HK-2 (cell line): ENCODE data around the gene TRIM28.
A peak's percentile ranks its signal among the peaks of the same experiment; 100 is the strongest.

Experiments
- DNase-seq: peaks from one replicate; pipeline ENCODE4 v3.0.0-alpha.2; 2018; ENCODE audit not compliant: unreplicated experiment

Gene TRIM28

DNA sequence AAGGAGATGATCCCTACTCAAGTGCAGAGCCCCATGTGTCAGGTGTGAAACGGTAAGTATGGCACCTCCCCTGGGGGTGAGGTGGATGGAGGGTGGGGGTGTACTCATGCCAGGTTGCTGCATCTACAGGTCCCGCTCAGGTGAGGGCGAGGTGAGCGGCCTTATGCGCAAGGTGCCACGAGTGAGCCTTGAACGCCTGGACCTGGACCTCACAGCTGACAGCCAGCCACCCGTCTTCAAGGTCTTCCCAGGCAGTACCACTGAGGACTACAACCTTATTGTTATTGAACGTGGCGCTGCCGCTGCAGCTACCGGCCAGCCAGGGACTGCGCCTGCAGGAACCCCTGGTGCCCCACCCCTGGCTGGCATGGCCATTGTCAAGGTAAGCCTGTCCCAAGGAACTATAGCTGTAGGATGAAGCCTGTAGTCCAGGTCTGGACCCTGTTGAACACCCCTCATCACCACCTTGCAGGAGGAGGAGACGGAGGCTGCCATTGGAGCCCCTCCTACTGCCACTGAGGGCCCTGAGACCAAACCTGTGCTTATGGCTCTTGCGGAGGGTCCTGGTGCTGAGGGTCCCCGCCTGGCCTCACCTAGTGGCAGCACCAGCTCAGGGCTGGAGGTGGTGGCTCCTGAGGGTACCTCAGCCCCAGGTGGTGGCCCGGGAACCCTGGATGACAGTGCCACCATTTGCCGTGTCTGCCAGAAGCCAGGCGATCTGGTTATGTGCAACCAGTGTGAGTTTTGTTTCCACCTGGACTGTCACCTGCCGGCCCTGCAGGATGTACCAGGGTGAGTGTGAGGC lies 5.2 kb downstream of the TRIM28 start:
- DNase-seq, result no peak

DNA sequence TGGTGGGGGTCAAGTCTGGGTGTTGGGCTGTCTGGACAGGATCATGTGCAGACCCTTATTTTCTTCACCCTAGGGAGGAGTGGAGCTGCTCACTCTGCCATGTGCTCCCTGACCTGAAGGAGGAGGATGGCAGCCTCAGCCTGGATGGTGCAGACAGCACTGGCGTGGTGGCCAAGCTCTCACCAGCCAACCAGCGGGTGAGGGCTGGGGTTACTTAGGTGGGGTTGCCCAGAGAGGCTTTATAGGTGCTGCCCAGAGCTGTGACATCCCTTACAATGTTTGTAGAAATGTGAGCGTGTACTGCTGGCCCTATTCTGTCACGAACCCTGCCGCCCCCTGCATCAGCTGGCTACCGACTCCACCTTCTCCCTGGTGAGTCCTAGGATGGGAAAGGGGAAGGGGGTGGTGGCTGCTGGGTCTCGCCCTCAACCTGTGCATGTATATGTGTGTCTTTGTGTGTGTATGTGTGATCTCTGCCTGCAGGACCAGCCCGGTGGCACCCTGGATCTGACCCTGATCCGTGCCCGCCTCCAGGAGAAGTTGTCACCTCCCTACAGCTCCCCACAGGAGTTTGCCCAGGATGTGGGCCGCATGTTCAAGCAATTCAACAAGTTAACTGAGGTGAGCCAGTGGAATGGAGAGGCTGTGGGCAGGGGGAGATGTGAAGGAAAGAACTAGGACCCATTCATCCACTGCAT lies 5.9 kb downstream of the TRIM28 start:
- no peak for DNase-seq

DNA sequence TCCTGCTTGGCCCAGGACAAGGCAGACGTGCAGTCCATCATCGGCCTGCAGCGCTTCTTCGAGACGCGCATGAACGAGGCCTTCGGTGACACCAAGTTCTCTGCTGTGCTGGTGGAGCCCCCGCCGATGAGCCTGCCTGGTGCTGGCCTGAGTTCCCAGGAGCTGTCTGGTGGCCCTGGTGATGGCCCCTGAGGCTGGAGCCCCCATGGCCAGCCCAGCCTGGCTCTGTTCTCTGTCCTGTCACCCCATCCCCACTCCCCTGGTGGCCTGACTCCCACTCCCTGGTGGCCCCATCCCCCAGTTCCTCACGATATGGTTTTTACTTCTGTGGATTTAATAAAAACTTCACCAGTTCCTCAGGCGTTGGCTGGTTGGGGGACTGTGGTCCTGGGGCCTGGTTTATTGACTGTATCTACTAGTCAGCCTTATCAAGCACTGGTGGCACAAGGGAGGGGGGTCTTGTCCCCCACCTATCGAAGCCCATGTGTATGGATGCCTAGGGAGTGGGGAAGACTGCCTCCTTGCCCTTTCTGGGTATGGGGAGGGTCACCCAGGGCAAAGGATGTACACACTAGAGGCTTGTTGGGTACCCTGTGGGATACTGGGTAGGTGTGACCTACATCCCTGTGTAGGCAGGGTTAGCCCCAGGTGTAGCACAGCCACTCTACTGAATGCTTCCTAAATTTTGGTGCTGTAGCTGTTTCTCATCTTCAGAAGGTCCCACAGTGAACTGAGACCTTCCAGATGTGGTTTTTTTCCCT lies 6.7 kb downstream of the TRIM28 start:
- no peak for DNase-seq

DNA sequence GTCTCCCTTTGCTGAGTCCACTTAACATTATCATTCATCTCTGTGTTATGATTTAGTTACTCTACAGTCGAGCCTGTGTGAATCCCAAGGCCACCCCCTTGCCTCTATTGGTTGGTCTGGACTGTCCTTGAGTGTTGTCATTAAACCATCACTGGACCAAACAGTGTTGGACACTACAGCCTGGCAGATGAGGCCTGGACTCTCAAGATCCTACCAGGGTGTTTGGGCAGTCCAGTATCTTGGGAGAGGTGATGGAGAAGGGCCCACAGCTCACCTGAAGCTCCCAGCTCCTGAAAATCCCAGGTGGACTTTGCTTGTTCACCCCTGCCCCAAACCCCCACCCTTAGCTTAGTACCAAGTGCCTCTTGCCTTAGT lies 7.2 kb downstream of the TRIM28 start:
- DNase-seq, result no peak

DNA sequence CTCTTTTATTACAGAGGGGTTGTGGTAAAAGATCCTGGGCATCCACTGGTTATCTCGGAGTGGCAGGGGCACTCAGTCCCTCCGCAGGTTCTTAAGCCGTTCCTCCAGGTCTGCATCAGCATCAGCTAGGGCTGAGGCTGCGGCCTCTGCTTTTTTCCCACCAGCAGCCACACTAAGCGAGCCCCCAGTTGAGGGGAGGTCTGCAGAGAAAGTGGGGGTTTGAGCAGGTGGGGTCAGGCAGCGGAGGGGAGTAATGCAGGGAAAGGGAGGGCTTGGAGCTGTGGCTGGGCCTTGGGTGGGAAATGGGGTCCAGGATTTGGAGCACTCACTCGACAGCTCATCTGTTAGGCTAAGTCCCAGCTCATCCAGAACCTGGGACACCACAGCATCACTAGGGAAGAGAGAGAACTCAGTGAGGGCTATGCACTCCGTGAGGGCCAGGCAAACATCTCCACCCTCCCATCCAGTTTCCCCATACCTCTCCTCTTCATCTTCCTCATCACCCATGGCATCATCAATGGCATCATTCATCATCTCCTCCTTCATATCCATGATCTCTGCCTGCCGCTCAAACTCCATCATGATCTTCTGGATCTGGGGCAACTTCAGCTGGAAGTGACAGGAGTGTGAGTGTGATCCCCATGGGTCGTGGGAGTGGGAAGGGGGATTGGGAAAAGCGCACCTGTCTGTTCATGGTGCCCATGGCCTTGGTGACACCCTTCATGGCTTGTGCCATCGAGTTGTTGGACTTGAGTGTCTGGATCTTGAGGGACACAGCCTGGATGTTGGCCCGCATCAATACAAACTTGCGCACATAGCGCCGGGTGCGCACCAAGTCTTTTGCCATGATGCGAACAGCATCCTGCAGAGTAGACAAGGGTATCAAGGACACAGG lies 8.0 kb downstream of the TRIM28 start:
- no peak for DNase-seq

DNA sequence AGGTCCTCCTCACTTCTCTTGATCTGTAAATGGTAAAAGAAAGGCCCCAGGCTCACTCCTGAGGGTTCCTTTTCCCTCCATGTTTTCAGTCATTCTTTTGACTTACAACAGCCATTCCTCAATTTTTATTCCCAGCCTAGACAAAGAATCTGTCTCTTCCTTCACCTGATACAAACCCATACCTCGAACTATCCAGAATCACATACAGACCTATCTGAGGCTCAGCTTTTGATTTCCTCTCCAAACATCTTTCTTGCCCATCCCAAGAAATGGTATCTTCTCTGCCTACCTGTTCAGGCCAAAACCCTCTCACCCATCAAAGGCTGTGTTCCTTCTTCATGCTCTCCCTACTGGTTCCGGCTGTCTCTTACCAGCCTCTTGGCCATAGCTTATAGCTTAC lies 8.8 kb downstream of the TRIM28 start:
- DNase-seq, result no peak

DNA sequence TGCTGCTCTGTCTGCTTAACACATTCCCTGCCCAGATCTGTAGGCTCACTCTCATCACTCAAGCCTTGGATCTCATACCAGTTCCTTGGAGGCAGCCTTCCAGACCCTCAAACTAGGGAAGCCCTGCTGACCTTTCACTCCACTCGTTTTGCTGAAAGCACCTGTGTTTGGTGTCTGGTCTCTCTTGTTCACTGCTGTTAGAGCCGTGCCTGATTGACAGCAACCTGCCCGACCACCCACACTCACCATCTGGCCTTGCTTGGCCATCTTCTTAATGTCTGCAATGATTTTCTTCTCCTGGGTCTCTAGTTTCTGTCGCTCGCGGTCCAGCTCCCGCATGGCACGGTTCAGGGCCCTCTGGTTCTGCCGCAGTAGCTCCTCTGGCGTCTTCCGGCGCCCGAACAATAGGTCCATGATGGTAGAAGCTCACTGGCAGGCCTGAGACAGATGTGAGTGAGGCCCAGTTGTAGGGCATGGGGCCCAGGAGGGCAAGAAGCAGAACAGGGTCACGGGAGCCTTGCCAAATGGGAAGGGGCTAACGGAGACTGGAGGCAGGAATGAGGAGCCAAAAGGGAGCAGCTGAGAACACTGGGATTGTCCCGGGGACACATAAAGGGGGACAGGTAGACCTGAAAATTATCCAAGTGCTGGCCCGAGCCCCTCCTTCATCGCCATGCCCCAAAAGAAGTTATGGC lies 10.1 kb downstream of the TRIM28 start:
- no peak for DNase-seq

DNA sequence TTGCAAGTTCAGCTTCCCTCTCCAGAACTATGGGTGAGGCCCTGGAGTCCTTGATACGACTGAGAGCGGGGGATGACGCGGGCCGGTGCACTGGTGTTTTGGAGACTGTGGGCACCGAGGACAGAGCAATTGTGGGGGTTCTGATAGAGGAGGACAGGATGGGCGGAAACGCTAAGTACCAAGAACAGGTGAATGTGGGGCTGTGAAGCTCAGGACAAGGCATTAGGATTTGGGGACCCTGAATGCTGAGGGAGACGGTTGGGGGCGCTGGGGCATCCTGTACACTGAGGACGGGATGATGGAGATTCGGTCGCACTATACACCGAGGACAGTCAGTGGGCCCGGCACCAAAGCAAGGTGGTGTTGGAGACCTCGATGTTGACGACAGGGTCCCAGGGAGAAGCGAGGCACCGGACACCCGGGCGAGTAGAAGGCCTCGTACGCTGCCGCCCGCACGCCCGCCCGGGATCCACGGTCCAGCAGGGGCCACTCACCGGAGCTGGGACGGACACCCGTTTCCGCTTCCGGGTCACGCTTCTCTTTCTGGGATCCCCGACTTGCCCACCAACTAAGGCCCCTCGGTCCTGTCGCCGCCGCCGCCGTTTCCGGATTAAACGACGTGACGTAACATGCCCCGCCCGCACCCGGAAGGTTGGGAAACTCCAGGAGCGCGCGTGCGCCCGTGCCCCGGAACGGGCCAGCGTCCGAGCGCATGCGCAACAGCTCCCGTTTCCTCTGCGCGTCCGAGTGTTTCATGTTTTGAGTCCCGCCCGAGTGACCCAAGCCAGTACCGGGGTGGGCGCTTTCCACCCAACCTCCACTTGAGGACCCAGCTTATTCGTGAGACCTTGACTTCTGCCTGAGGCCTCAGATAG lies 10.9 kb downstream of the TRIM28 start, which contains the start of gene CHMP2A:
Gene CHMP2A, minus strand, starts transcription at position 612 of the 875 bp plus-strand sequence. CDS start 893 bp downstream, outside the sequence.
- DNase-seq, result peak; percentile 99

DNA sequence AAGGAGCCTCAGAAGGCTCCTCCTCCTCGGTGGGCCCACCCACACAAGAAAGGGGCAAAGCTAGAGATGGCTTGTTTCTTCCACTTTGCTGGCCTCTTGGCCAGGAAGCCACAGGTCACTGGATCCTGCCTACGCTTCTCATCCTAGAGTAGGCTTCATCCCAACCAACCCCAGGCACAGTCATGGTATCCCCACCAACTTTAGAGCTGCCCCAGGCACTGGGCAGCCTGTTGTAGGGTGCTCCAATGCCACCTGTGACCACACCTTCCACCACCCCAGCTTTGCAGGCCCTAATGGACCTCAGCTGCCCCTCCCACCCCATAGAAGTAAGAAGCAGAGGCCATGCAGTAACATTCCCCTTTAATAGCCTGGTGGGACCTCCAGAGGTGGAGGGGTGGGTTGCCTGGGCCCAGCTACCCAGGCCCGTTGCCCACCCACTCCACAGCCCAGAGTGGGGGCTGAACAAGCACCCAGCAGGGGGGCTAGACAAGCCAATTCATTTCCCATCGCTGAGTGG lies 11.6 kb downstream of the TRIM28 start:
- DNase-seq, result no peak

DNA sequence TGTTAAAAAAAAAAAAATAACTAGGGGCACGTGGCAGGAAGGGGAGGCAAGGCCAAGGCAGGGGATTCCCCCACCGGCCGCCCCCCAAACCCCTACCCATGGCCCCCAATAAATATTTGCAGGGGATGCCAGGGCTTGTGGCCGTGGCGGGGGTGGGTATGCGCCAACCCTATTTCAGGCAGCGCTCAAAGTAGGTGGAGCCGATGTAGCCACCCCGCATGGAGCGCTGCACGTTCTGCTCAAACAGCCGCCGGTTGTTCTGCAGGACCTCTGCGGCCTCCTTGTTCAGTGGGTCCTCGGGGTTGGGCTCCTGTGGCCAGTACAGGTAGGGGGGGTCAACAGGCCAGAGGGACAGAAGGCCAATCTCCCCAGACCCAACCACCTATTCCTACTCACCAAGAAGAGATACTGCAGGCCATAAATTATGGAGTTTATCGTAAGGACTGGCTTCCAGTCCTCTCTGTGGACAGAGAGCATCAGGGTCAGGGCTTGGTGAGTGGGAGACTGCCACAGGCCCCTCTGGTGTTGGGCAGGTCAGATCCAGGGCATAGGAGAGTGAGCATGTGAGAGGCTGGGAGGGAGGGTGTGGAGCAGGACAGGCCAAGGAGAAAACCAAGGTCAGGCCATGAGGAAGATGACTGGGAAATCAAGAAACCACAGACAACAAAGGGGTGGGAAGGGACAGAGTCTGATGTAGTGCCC lies 12.2 kb downstream of the TRIM28 start:
- no peak for DNase-seq

DNA sequence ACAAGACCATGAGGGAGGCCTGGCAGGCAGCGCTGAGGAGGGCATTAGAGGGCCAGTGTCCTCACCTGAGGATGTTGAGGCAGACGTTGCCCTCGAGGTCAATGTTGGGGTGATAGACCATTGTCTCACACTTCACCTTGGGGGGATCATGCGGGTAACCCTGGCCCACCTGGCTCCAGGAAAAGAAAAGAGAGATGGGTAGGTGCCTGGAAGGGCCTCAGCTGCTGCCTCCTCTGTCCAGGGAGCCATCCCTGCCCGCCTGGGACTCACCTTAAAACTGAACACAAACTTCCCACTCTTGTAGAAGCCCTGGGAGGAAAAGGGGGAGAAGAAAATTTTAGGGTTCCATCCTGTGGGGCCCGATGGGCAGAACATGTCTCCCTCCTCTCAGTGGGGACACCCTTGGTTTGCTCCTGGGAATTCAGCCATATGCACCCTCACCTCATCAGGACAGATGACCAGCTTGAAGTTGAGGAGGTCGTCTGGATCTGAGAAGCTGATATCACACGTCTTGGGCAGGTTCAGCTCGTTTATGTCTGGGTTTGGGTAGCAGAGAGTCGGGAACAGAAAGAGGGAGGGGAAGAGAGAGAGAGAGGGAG lies 12.9 kb downstream of the TRIM28 start:
- no peak for DNase-seq

DNA sequence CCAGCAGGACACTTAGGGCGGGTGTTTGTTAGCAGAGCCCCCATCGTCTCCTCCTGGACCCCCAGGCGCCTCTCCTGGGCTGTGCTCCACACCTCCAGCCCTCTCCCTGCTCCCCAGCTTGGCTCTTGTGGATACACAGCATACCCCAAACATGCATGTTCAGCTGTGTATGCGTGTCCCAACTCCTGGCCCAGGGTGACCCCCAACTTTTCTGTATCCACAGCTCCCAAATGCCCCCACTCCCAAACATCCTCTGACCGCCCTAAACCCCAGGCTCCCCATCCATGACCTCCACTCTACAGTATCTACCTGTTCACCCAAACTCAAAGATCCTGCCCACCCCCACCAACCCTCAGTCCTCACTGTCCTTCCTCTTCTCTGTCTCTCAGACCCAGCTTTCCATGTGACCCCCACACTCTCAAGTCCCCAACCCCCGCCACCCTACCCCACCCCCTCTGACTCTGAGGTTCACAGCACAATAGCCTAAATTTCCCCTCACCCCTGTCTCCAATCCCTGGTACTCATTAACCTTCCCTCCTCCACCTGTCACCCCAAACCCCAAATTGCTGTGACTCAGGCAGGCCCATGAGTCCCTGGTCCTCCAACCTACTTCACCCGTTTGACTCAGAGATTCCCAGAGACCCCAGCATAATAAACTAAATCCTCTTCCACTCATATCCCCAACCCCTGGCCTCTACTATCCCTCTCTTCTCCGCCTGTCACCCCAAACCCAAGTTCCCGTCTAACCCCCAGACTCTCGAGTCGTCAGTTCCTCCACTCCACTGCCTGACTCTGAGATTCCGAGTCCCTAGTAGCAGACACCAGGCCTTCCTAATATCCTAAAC lies 13.6 kb downstream of the TRIM28 start:
- no peak for DNase-seq

DNA sequence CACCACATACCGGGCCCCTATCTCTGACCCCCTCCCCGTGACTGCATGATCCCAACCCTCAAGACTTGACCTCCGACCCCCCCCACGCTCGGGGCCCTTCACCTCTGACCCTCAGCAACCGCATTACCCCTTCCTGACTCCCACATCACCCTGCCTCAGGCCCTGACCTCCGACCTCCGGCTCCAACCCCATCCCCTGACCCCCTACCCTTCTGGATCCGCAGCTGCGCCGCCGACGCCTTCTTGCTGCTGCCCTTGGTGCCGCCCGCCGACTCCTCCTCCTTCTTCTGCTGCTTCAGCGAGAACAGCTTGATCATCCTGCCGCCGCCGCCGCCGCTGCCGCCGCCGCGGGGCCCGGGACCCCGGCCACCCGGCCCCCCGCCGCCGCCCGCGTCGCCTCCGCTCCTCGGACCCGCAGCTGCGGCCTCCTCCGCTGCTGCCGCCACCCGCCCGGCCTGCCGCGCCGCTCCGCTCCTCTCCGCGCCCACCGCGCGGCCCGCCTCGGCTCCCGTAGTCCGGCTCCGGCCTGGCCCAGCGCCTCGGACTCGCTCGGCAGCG lies 14.3 kb downstream of the TRIM28 start, which contains the start of gene UBE2M:
Gene UBE2M, minus strand, starts transcription at position 546 of the 557 bp plus-strand sequence. Its CDS starts 230 bp downstream, at position 316.
- DNase-seq, result no peak

DNA sequence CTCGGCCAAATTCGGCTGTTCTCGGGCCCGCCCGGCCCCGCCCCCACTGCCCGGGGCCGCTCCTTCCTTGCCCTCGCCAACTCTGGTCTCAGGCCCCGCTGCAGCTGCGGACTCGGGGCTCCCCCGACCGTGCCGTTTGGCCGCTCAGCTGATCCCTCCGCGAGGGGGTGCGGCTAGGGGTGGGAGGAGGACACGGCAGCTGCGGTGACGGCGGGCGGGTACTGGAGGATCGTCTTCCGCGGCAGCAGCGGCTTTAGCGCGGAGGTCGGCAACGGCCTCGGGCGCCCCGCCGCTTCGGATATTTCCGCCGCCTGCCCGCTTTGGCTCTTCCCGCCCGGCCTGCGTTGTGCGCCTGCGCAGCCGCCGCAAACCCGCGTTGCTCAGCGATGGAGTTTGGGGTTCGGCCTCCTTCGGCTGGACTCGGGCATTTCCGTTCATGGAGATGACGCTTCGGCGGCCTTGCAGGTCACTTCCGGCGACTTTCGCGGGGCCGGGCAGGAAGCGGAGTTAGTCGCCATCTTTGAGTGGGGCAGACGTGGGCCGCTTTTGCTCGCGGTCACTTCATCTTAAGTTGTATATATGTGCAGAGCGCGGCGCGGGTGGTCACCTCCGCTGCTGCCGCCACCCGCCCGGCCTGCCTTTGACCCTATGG lies 14.9 kb downstream of the TRIM28 start:
- DNase-seq, result peak; percentile 100

DNA sequence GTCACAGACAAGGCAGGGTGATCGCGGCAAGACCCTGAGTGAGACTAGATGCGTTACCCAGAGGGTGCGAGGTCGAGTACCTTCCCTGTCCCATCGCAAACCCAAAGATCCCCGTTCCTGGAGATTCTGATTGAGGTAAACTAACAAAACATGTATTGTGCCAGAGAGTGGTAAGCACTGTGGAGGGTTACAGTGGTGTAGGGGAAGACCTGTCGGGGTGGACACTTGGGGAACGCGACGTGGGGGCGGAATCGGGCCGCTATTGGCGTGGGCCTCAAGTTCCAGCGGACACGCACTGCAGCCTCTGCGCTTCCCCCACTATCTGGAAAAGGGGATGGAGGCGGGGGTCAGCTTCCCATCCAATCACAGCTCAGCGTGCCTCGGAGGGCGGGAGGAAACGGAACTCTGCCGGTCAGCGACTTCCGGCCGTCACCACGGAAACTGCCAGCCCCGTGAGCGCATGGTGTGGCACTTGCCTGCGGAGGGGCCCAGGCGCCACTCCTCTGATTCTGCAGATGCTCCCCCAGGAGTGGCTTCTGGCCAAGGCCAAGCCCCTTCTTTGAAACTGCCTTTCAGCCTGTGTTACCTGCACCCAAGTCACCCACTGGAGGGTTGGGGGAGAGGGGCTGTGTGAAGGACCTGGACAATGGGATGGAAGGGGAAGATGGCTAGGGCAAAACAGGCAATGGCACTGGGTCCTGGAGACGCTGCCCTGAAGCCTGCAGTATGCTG lies 15.6 kb downstream of the TRIM28 start:
- DNase-seq, result peak; percentile 98
